22Rv1 (cell line): ENCODE results near the gene IRS1.

Experiments used
- ZFX ChIP-seq: fragments of 450-650 bp; IDR thresholded peaks from 2 replicates; pipeline ENCODE4 v1.6.1; 2017; ENCODE audit warnings: antibody characterized with exemption, borderline replicate concordance
- TF ChIP-seq, protein P1 (sequence below): fragments of 450-650 bp; IDR thresholded peaks from 2 replicates; pipeline ENCODE4 v1.5.1; 2017; ENCODE audit warnings: mild to moderate bottlenecking

DNA sequence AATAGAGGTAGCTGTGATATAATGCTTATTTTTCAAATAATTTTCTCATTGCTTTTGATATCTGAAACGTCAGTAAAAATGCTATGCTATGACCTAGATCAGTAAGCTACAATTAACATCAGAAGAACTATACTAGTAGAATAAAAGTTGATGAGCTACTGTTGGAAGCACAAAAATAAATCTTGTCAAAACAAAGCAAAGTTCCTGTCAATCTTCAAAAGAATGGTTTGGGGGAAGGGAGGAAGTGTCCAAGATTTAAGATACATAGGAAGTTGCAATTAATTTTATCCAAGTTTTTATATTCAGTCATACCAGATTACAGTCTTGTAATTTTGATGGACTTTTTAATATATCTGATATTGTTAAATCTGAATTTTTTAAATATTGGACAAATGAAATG lies 19.2 kb downstream of the IRS1 start:
- TF ChIP-seq, protein P1, sequence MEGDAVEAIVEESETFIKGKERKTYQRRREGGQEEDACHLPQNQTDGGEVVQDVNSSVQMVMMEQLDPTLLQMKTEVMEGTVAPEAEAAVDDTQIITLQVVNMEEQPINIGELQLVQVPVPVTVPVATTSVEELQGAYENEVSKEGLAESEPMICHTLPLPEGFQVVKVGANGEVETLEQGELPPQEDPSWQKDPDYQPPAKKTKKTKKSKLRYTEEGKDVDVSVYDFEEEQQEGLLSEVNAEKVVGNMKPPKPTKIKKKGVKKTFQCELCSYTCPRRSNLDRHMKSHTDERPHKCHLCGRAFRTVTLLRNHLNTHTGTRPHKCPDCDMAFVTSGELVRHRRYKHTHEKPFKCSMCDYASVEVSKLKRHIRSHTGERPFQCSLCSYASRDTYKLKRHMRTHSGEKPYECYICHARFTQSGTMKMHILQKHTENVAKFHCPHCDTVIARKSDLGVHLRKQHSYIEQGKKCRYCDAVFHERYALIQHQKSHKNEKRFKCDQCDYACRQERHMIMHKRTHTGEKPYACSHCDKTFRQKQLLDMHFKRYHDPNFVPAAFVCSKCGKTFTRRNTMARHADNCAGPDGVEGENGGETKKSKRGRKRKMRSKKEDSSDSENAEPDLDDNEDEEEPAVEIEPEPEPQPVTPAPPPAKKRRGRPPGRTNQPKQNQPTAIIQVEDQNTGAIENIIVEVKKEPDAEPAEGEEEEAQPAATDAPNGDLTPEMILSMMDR = no peak
- TF ChIP-seq ZFX = no peak
